ENCODE data around the gene RNF44. TPM values are rescaled to one million over a fixed set of nuclear protein-coding genes. Genes with fewer than 3 reads are reported as not detected.

RNF44 gene
- total and polyA plus RNA-seq, 2 of the 4 experiments (the other 2 are of a cell fraction): 0.54 to 12.4 TPM

GRCh38 chr5:176542135-176542595 lies 5.0 kb upstream of the RNF44 start:
- TF ChIP-seq USF2 (IDR thresholded peaks at IDR 0.05; ENCODE audit: low read depth, low read length): no peak
- no peak for TF ChIP-seq RCOR1 (IDR thresholded peaks at IDR 0.05; ENCODE audit: insufficient replicate concordance, low read length)
- no peak for TF ChIP-seq FOS (IDR thresholded peaks at IDR 0.05; ENCODE audit: low read depth, low read length)
- TF ChIP-seq MAFK (IDR thresholded peaks at IDR 0.05; ENCODE audit: low read depth, low read length): no peak
- TF ChIP-seq BHLHE40 (IDR thresholded peaks at IDR 0.05; ENCODE audit: low read depth, low read length): no peak
- no peak for TF ChIP-seq RAD21 (IDR thresholded peaks at IDR 0.05; ENCODE audit: low read length)
- no peak for TF ChIP-seq ELK1 (IDR thresholded peaks at IDR 0.05; ENCODE audit: borderline replicate concordance, low read depth, low read length)
- no peak for TF ChIP-seq MXI1 (IDR thresholded peaks at IDR 0.05; ENCODE audit: borderline replicate concordance, low read depth, low read length)
- Histone ChIP-seq H3K27ac (ENCODE audit: insufficient read depth, low read length) (no peak overlapping the region), H3K9me3 (ENCODE audit: control insufficient read depth, insufficient read depth, low read length) (no peaks in the 10 kb centered on the region), H2BK15ac (ENCODE audit: low read depth, low read length) (no peak overlapping the region), H3K79me1 (ENCODE audit: low read depth in 1 of 2, low read length in 2 of 2) (no peaks in the 10 kb centered on the region; a peak in 1 of 4 replicates), H2BK20ac (ENCODE audit: low read depth, low read length) (0 out of 2 replicates have a peak overlapping the region, but pooled peaks have one; percentile 36), H3K4ac (ENCODE audit: low read depth, low read length) (peak overlapping the region; percentile 54; the same call in 1 of the 2 replicates), H2AK9ac (replicated peaks; ENCODE audit: low read depth, low read length, poor library complexity) (peak overlapping the region; percentile 71), H3K4me2 (ENCODE audit: low read depth, low read length) (peak overlapping the region; percentile 85), H4K20me1 (ENCODE audit: insufficient read depth, low read length) (no peaks in the 10 kb centered on the region), H3K18ac (ENCODE audit: low read depth, low read length) (no peak overlapping the region), H2AK5ac (ENCODE audit: low read depth, low read length) (peak overlapping the region; percentile 29; the same call in 1 of the 2 replicates), H3K56ac (ENCODE audit: extremely low read depth, insufficient read depth, low read length) (no peak overlapping the region), H3K14ac (replicated peaks; ENCODE audit: low read depth, low read length) (no peak overlapping the region), H3K23ac (ENCODE audit: low read depth, low read length) (peak overlapping the region; percentile 59; the same call in 1 of the 2 replicates), H3K9me1 (ENCODE audit: insufficient read depth, low read length) (no peaks in the 10 kb centered on the region), H3K27me3 (ENCODE audit: control insufficient read depth, insufficient read depth, low read length) (no peaks in the 10 kb centered on the region), H3K9ac (ENCODE audit: low read depth, low read length) (no peak overlapping the region), H3K36me3 (ENCODE audit: control insufficient read depth, insufficient read depth, low read length) (no peaks in the 10 kb centered on the region), H3K4me1 (ENCODE audit: control insufficient read depth, insufficient read depth, low read length) (peaks cover 9% of the 10 kb centered on the region), H2BK120ac (ENCODE audit: low read depth, low read length) (no peak overlapping the region), H2AFZ (replicated peaks; ENCODE audit: low read length, poor library complexity) (peak overlapping the region; percentile 84), H4K8ac (ENCODE audit: low read depth in 2 of 2, low read length in 2 of 2) (peak overlapping the region; percentile 53 to 70; a peak in 2 of 4 replicates), H3K4me3 (ENCODE audit: insufficient read depth, low read depth, low read length) (peak overlapping the region; percentile 46), H4K5ac (ENCODE audit: low read depth, low read length) (peak overlapping the region; percentile 35; the same call in 1 of the 2 replicates), H4K91ac (ENCODE audit: insufficient read depth, low read depth, low read length) (no peak overlapping the region), H2BK5ac (ENCODE audit: low read depth, low read length, poor library complexity, severe bottlenecking) (no peak overlapping the region)
- POLR2A ChIA-PET (ENCODE audit: unreplicated experiment): no interaction called here
- BruUV-seq (replicated peaks): no TSS peak
- dilution Hi-C loops (cut with HindIII; ENCODE audit: low sequenced_read_pairs, unreplicated experiment) (no loop called here), in situ Hi-C loops (cut with MboI; ENCODE audit: low sequenced_read_pairs) (no loop called here), intact Hi-C loops (cut with micrococcal nuclease) (no loop called here)
- CTCF ChIA-PET: no interaction called here
- no peak for ATAC-seq (ENCODE audit: low read depth)
- no peak for DNase-seq
- no CpG with 5 or more reads among the region's 16 CpGs for WGBS, 2 experiments (ENCODE audit: extremely low coverage in 2 of 2, insufficient read length in 1 of 2)

All from IMR-90 (cell line).